ENCODE measurements around the gene HHATL.

HHATL gene

GRCh38 chr3:42712688-42713372 is 10.2 kb upstream of the HHATL start:
- no peak for DNase-seq (ENCODE audit: low read depth)

- no peak for DNase-seq (ENCODE audit: low read depth)
These were observed 9.7 kb upstream of the HHATL start for GRCh38 chr3:42712344-42712648.

GRCh38 chr3:42711491-42712343 is 9.1 kb upstream of the HHATL start:
- DNase-seq (ENCODE audit: low read depth) = no peak

DNA sequence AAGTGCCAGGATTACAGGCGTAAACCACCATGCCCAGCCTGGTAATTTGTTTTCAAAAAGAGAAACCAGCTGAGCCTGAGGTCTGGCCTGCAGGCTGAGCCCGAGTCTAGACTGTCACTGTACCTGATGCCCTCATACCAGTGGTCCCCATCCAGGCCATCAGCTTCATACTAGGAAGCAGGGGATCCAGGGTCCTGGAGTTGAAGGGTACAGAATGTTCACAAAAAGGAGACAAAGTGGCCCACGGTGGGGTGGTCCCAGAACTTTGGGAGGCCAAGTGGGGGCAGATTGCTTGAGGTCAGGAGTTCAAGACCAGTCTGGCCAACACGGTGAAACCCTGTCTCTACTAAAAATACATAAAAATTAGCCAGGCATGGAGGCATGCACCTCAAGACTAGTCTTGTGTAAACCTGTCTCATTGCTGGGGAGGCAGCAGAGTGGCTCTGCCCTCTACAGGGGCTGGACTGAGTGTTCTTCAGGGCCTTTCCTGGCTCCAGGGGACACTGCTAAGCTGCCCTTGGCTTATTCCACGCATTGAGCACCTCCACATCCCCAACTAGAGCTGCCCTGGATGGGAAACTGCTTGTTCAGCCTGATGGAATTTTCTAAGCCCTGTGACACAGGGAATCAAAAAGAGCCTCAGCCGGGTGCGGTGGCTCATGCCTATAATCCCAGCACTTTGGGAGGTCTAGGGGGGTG is 7.9 kb upstream of the HHATL start:
- DNase-seq (ENCODE audit: low read depth) = no peak

DNA sequence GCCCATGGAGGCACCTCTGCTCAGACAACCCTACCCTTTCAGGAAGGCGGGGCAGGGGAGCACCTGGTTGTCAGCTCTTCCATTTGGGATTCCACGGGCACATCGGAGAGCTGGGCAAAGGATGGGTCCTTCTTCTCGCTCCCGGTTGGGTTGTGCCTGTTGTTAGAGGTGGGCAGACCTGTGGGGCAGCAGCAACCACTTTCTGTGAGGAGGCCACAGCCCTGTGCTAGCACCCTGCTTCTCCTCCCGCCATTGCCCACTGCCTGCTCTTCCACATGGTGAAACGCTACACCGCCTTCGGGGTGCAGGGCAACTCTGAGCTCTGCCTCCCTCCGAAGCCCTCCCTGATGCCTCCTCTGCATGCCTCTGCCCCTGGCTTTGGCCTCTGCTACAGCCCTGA is 7.0 kb upstream of the HHATL start:
- no peak for DNase-seq (ENCODE audit: low read depth)

- no peak for DNase-seq (ENCODE audit: low read depth)
These were observed 6.1 kb upstream of the HHATL start for GRCh38 chr3:42708611-42709151.

- no peak for DNase-seq (ENCODE audit: low read depth)
These were observed 5.2 kb upstream of the HHATL start for GRCh38 chr3:42707620-42708355.

DNA sequence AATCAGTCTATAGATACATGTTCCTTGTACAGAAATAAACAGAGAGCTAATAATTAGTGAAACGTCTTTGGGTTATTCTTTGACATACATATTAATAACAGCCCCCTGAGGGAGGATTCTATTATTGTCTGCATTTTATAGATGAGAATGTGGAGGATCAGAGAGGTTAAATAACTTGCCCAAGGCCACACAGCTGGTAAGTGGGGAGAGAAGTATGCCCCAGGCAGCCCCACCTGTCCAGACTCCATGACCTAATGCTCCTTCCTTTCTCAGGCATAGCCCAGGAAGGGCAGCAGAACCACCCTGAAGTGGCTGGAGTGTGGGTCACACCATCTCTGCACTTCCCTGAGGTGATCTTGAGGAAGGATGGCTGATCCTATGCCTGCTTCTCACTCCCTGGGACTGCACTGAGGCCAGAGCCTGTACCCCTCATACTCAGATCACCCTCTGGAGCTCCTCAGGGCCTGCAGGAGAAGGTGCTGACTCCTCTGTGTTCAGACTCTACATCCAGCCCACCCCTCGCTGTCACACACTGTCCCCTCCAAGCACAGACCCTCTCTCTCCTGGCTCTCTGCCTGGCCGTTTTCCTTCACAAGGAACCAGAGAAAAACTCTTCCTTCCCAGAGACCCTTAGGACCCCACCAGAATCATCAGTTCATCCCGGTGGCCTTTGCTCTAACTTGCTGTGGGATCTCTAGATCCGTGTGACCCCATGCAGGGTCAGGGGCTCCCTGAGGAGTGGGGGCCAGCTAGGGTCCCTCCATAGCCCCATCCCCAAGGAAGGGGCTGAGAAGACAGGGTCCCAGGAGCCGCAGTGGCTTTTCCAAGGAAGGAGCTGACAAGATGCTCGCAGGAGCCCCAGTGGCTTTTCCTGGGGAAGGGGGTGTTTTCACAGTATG is 4.4 kb upstream of the HHATL start:
- DNase-seq (ENCODE audit: low read depth) = no peak

GRCh38 chr3:42705962-42706585 is 3.5 kb upstream of the HHATL start:
- DNase-seq (ENCODE audit: low read depth) = no peak

DNA sequence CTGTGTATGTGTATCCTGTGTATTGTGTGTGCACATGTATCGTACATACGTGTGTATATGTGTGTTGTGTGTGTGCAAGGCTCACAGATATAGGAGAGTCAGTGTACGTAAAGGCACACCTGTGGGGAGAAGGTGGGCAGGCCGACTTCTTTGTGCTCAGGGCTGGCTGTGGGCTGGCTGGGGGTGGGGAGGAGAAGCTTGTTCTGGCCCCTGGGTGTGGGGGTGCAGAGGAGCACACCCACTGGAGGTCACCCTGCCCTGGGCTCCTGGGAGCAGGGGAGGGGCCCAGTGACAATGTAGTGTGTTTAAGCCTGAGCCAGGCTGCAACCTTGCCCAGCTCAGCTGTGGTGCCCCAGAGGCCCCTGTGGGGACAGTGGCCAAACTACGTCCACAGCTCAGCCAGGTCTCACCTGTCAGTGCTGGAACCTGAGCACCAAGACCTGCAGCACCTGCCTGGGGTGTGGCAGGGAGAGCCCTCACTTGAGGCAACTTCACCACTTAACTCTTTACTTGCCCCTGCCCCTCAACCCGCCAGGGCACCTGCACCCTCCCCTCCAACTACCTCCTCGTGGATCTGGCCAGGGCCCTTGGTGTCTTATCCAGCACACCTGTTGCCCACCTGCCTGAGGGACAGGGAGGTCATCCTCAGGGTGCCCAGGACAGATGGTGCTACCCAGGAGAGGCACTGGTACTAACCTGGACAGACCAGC is 2.6 kb upstream of the HHATL start:
- DNase-seq (ENCODE audit: low read depth) = no peak

DNA sequence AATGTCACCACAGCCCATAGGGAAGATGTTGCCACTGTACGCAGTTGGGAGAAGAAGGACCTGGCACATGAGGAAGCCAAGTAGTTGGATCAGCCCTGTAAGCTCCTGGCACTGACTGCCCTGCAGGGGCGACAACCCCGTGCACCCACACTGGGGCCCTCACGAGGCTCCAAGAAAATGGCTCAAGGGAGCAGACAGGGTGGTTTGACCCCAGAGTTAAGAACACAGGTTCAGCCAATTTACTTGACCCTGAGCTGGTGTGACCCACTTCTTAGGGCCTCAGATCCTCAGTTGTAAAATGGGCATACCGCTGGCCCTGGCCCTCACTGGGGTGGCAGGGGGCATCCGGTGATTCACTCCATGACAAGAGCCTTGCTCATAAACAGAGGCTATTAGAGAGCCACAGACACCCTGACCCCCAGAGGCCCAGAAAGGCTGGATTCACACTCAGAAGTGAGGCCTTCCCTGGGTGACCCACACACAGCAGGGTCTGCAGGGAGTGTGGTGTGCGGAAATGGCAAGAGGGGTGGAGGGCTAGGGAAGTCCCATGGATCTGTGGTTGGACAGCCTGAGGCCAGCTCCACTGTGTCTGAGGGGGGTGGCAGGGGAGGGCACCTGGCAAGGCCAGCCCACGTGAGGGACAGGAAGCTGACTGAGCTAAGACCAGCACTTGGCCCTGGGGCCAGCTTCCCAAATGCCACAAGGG is 1.7 kb upstream of the HHATL start:
- DNase-seq (ENCODE audit: low read depth) = no peak

DNA sequence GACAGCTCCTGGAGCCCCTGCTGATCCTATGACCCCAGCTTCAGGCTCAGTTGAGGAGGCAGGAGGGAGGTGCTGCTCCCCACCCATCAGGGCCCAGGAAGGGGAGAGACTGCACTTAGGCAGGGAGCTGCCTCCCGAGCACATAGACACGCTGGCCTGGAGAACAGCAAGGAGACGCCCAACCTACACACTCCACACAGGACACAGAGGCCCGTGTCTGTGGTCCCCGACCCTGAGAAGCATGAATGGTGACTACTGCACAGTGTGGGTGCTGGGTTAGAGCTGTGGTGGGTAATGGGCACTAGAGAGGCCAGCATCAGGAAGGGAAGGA is 1.1 kb upstream of the HHATL start:
- DNase-seq (ENCODE audit: low read depth) = no peak

- DNase-seq (ENCODE audit: low read depth) = no peak
These were observed 540 bp upstream of the HHATL start for GRCh38 chr3:42702982-42703694.

GRCh38 chr3:42701371-42702065 is 1.1 kb downstream of the HHATL start:
- peak; percentile 14 for DNase-seq (ENCODE audit: low read depth)

GRCh38 chr3:42700366-42701288 is 2.0 kb downstream of the HHATL start:
- no peak for DNase-seq (ENCODE audit: low read depth)

DNA sequence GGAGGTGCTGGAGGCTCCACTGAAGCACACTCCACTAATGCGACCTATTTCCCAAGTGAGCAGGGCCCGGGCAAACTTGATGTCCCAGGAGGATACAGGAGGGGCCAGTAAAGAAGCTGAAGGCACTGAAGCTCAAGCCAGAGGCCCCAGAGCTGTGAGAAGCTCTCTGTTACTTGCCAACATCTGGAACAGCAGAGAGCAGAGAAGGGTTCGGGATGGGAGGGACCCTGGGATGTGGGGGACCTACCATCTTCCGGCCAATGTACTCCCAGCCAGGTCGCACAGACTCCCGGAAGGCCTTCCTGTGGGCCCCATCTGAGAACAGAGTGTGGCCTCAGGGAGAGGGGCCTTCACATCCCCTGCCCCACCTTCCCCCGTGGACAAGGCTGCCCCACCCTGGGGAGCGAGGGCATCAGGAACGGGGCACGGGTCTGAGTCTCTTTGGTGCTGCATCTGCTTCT is 3.1 kb downstream of the HHATL start:
- no peak for DNase-seq (ENCODE audit: low read depth)

DNA sequence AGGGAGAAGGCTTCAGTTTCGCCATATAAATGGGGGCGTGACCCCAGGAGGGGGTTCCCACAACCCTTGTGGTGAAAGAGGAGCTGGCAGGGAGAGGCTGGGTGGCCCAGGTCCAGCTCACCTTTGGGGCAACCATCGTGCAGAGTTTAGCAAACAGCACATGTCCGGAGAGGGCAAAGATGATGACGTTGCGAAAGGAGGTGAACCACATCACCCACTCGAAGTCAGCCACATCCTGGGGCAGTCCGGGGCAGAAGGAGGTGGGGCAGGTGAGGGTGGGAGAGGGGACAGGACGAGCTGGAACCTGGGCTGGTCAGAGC is 3.7 kb downstream of the HHATL start:
- no peak for DNase-seq (ENCODE audit: low read depth)

All from stimulated activated CD8-positive, alpha-beta memory T cell treated with anti-CD3 and anti-CD28 coated beads, Interleukin-7, amount 100 ng/mL, for 24 hours (primary cell).